Prostate gland (tissue), 2 donors: ENCODE results near the gene HECTD3. TPM values are rescaled to one million over a fixed set of nuclear protein-coding genes. Genes with fewer than 3 reads are reported as not detected.

ENCODE experiments used
- DNase-seq: peaks from one replicate; pipeline ENCODE4 v3.0.0-alpha.2; 2019; ENCODE audit warnings: low spot score
- H3K27ac ChIP-seq, 2 donors: fragments of 200-600 bp; sonication (generic); 2 replicates each; pipeline ENCODE4 v1.5.1; 2017 to 2019
- H3K27me3 ChIP-seq: fragments of 200-600 bp; sonication (generic); replicated peaks from 2 replicates; pipeline ENCODE4 v1.5.1; 2019; ENCODE audit not compliant: insufficient read depth
- H3K36me3 ChIP-seq, 2 donors: fragments of 200-600 bp; sonication (generic); 1 replicate in 1 of 2; 2 replicates in 1 of 2; pipeline versions ENCODE4 v1.5.1 to v1.8.1; 2017 to 2019
- H3K4me1 ChIP-seq: fragments of 200-600 bp; sonication (generic); replicated peaks from 2 replicates; pipeline ENCODE4 v1.5.1; 2019
- H3K4me3 ChIP-seq, 2 donors: fragments of 200-600 bp; sonication (generic); 2 replicates each; pipeline ENCODE4 v1.5.1; 2017 to 2019
- H3K9me3 ChIP-seq: fragments of 200-600 bp; sonication (generic); 2 replicates; pipeline ENCODE4 v1.5.1; 2017
- CTCF ChIP-seq, 4 experiments: fragments of 200-600 bp in 2 of 4; fragments of 450-650 bp in 2 of 4; sonication (generic) in 2 of 4; IDR thresholded peaks; 1 replicate in 3 of 4; 2 replicates in 1 of 4; pipeline ENCODE4 v1.5.1; 2016 to 2019; ENCODE audit warnings: antibody characterized with exemption in 4 of 4, mild to moderate bottlenecking in 2 of 4, moderate library complexity in 2 of 4
- POLR2A ChIP-seq: fragments of 450-650 bp; IDR thresholded peaks from one replicate; pipeline ENCODE4 v1.6.1; 2016; ENCODE audit warnings: antibody characterized with exemption, mild to moderate bottlenecking
- POLR2AphosphoS5 ChIP-seq: sonication (generic); formaldehyde crosslinking; IDR thresholded peaks from one replicate; pipeline ENCODE4 v1.6.1; 2017; ENCODE audit warnings: antibody characterized with exemption
- WGBS: methylation state at CpG from one replicate; pipeline ENCODE4 v1.1.5; 2018; 5-methylcytosine and 5-hydroxymethylcytosine counted together
- intact Hi-C: fragments of 100-400 bp; cut with DNase I; formaldehyde crosslinking; loops from one replicate; pipeline ENCODE4 v1.14.2; 2022
- total RNA-seq, 2 donors: library from RNA; depleted of rRNA; stranded (reverse); fragments of >200 nt; gene quantifications; one replicate each; pipeline ENCODE4 v1.1.0, GENCODE V29; 2016

HECTD3 gene
- total RNA-seq: 10 to 100 TPM; 26.4 to 60.4 TPM

- H3K9me3 ChIP-seq: no peaks in the 10 kb centered on the region
- DNase-seq: peak; percentile 77
- WGBS: under 1% methylated on average over 41 of the region's 62 CpGs
- H3K4me1 ChIP-seq: peaks cover 16% of the 10 kb centered on the region
- TF ChIP-seq POLR2AphosphoS5: peak; percentile 26
- no peak for TF ChIP-seq POLR2A
- intact Hi-C loops: loop anchor here (5.0 kb wide), 3 partner anchors 174 to 481 kb away; partner anchors contain the start of genes RPS8 and TESK2
- peak within 1 kb of the TSS; percentile 71 to 75 for H3K27ac ChIP-seq
- H3K27me3 ChIP-seq: no peaks in the 10 kb centered on the region
- peaks cover 9 to 16% of the 10 kb centered on the region in 2 donors for H3K36me3 ChIP-seq
- H3K4me3 ChIP-seq: peak within 1 kb of the TSS; percentile 74 to 89
Measured at GRCh38 chr1:45010855-45011811, at the start of gene HECTD3. HECTD3 (minus strand) TSS chr1:45011324; CDS start chr1:45011257, 67 bp downstream.

- TF ChIP-seq CTCF (IDR thresholded peaks at IDR 0.05) (no peak), POLR2AphosphoS5 (no peak), POLR2A (no peak)
- 50% methylated on average over 2 of the region's 2 CpGs for WGBS
- H3K27me3 ChIP-seq: no peaks in the 10 kb centered on the region
- DNase-seq: no peak
- no peak overlapping the region for H3K4me3 ChIP-seq
- H3K27ac ChIP-seq: no peak overlapping the region
- no peaks in the 10 kb centered on the region for H3K9me3 ChIP-seq
- no peaks in the 10 kb centered on the region for H3K36me3 ChIP-seq
- no peaks in the 10 kb centered on the region for H3K4me1 ChIP-seq
- intact Hi-C loops: no loop called here
Measured at GRCh38 chr1:45059829-45060228, 48.7 kb upstream of the HECTD3 start.

- no peak for TF ChIP-seq POLR2A
- no peak for TF ChIP-seq POLR2AphosphoS5
- no peak for TF ChIP-seq CTCF (IDR thresholded peaks at IDR 0.05)
- intact Hi-C loops: no loop called here
- WGBS: 76% methylated on average over 1 of the region's 1 CpG
- Histone ChIP-seq H3K36me3 (no peaks in the 10 kb centered on the region), H3K9me3 (no peaks in the 10 kb centered on the region), H3K27me3 (no peaks in the 10 kb centered on the region), H3K27ac (no peak overlapping the region), H3K4me3 (no peak overlapping the region), H3K4me1 (no peaks in the 10 kb centered on the region)
- no peak for DNase-seq
Measured at GRCh38 chr1:45057542-45057941, 46.4 kb upstream of the HECTD3 start.

- H3K4me3 ChIP-seq: no peak overlapping the region
- 43% methylated on average over 2 of the region's 2 CpGs for WGBS
- H3K27me3 ChIP-seq: no peaks in the 10 kb centered on the region
- H3K9me3 ChIP-seq: no peaks in the 10 kb centered on the region
- intact Hi-C loops: no loop called here
- no peaks in the 10 kb centered on the region for H3K4me1 ChIP-seq
- H3K36me3 ChIP-seq: no peaks in the 10 kb centered on the region
- no peak for TF ChIP-seq CTCF (IDR thresholded peaks at IDR 0.05)
- TF ChIP-seq POLR2A: no peak
- TF ChIP-seq POLR2AphosphoS5: no peak
- no peak for DNase-seq
- H3K27ac ChIP-seq: no peak overlapping the region
Measured at GRCh38 chr1:45051005-45051772, 40.1 kb upstream of the HECTD3 start.

- DNase-seq: no peak
- H3K36me3 ChIP-seq: no peaks in the 10 kb centered on the region
- H3K4me3 ChIP-seq: no peak overlapping the region
- intact Hi-C loops: no loop called here
- H3K27ac ChIP-seq: no peak overlapping the region
- H3K9me3 ChIP-seq: no peaks in the 10 kb centered on the region
- no peaks in the 10 kb centered on the region for H3K27me3 ChIP-seq
- TF ChIP-seq POLR2A: no peak
- no peak for TF ChIP-seq POLR2AphosphoS5
- no peak for TF ChIP-seq CTCF (IDR thresholded peaks at IDR 0.05)
- WGBS: 96% methylated on average over 5 of the region's 5 CpGs
- no peaks in the 10 kb centered on the region for H3K4me1 ChIP-seq
Measured at GRCh38 chr1:45047032-45047431, 35.9 kb upstream of the HECTD3 start.
